ENCODE results near the gene UBE2C. TPM values are rescaled to one million over a fixed set of nuclear protein-coding genes. Genes with fewer than 3 reads are reported as not detected.
A peak's percentile ranks its signal among the peaks of the same experiment; 100 is the strongest.
"Not testable (repeated sequence)": the region's sequence is repeated elsewhere in the genome, so short reads cannot be mapped to it uniquely, and the experiment has no call there.

The UBE2C gene
- total RNA-seq, 1 donor from 2014 or later: 0.75 TPM

GRCh38 chr20:45797955-45798354 is 14.5 kb upstream of the UBE2C start:
- not testable (repeated sequence) for DNase-seq (ENCODE audit: low read depth)

GRCh38 chr20:45798935-45799642 is 13.4 kb upstream of the UBE2C start:
- peak; percentile 50 for DNase-seq (ENCODE audit: low read depth)

GRCh38 chr20:45801851-45802250 is 10.6 kb upstream of the UBE2C start:
- no peak for DNase-seq (ENCODE audit: low read depth)

- no peak for DNase-seq (ENCODE audit: low read depth)
These were observed 2.1 kb upstream of the UBE2C start for GRCh38 chr20:45810191-45810970.

- no peak for DNase-seq (ENCODE audit: low read depth)
These were observed 529 bp downstream of the UBE2C start for GRCh38 chr20:45813006-45813340.

GRCh38 chr20:45813489-45813888 is 1.0 kb downstream of the UBE2C start:
- DNase-seq (ENCODE audit: low read depth): no peak

GRCh38 chr20:45814314-45814713 is 1.9 kb downstream of the UBE2C start:
- DNase-seq (ENCODE audit: low read depth): no peak

- no peak for DNase-seq (ENCODE audit: low read depth)
These were observed 4.5 kb downstream of the UBE2C start for GRCh38 chr20:45816951-45817350.

- DNase-seq (ENCODE audit: low read depth): peak; percentile 89
These were observed 5.1 kb downstream of the UBE2C start for GRCh38 chr20:45817376-45818194.

GRCh38 chr20:45818239-45818638 is 5.8 kb downstream of the UBE2C start:
- DNase-seq (ENCODE audit: low read depth): no peak

GRCh38 chr20:45819466-45819865 is 7.0 kb downstream of the UBE2C start:
- no peak for DNase-seq (ENCODE audit: low read depth)

- no peak for DNase-seq (ENCODE audit: low read depth)
These were observed 9.5 kb downstream of the UBE2C start for GRCh38 chr20:45821947-45822346.

GRCh38 chr20:45822857-45823256 is 10.4 kb downstream of the UBE2C start:
- no peak for DNase-seq (ENCODE audit: low read depth)

GRCh38 chr20:45823949-45824835 is 11.7 kb downstream of the UBE2C start:
- DNase-seq (ENCODE audit: low read depth): peak; percentile 24

- no peak for DNase-seq (ENCODE audit: low read depth)
These were observed 14.1 kb downstream of the UBE2C start for GRCh38 chr20:45826381-45827019.

- no peak for DNase-seq (ENCODE audit: low read depth)
These were observed 14.7 kb downstream of the UBE2C start, which contains the start of gene TNNC2 for GRCh38 chr20:45827030-45827652. Gene TNNC2 (minus strand): TSS chr20:45827312. CDS start chr20:45827248, 64 bp downstream.

GRCh38 chr20:45827712-45828111 is 15.3 kb downstream of the UBE2C start:
- no peak for DNase-seq (ENCODE audit: low read depth)

GRCh38 chr20:45828589-45828988 is 16.1 kb downstream of the UBE2C start:
- DNase-seq (ENCODE audit: low read depth): no peak

GRCh38 chr20:45829673-45830106 is 17.2 kb downstream of the UBE2C start:
- DNase-seq (ENCODE audit: low read depth): not testable (repeated sequence)

GRCh38 chr20:45832619-45833018 is 20.2 kb downstream of the UBE2C start:
- DNase-seq (ENCODE audit: low read depth): no peak

Measured in renal cortical epithelial cell (primary cell).